Stimulated activated CD4-positive, alpha-beta T cell treated with anti-CD3 and anti-CD28 coated beads, Interleukin-1b, Interleukin-23, amount 100 ng/mL, for 24 hours (primary cell): ENCODE data around the gene FOXJ1.

Experiments
- DNase-seq, 4 experiments: peaks; one replicate each; pipeline ENCODE4 v3.0.0-alpha.2; 2020; ENCODE audit warnings: low read depth in 4 of 4, low spot score in 1 of 4

FOXJ1 gene

DNA sequence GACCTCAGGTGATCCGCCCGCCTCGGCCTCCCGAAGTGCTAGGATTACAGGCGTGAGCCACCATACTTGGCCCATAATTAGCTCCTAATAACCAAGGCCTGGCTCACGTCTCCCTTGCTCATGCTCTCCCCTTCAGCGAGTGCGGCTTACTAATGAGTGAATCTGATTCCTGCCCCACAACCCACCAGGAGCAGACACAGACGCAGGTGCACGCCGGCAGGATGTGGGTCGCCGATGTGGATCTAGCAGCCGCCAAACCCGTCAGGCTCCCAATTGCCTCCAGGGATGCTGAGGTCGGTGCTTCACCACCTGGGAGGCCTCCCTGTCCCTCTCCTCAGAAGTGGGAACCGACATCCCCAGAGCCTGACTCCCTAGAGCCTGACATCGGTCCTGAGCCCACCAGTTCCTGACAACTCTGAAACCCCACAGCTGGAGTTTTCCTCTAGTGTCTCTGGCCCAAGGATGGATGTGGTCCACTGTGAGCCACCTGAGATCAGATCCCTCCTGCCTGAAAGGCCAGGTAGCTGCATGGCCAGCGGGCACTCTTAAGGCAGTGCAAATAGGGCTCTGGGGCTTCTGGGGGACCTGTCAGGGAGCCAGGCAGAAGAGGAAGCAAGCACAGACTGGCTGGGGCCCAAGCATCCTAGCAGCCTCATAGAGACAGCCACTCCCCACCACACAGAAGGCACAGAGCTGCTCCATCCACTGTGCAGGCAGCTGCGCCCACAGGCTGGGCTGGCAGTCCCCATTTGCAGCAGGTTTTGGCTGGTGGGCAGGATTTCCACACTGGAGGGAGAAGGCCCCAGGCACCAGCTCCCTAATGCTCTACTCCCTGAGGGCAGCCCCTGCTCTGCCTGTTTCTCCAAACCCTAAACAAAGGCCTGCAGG is 48.3 kb downstream of the FOXJ1 start:
- DNase-seq, result no peak

DNA sequence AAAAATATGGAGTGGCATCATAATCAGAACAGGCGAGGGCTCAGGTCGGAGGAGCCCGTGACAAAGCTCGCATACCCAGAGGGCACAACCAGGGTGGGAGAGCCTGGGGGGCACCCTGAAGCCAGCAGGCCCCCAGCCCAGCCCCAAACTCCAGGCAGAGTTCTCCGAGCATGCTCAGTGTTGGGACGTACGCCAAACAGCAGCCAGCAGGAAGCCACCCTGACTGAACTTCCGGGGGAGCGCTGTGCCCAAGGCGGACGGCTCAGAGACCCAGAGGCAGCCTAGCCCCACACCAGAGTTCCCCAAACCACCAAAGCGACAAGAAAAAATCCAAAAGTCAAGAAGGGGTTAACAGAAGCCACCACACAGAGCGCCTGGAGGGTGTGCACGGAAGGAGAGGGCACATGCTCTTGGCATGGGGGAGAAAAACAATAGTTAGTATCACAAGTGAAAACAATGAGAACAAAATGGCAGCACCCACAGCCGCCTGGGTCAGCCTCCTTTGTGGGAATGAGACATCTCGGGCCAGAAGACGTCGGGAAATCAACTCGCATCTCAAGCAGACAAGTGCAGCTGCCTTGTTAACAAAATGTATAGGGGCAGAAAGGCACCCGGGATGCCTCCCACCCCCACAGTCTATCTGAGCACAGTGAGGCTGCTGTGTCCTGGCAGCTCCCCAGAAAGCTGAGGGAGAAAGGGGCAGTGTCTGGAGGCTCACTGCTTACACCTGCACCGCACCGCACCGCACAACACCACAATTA is 49.3 kb downstream of the FOXJ1 start:
- DNase-seq, result no peak

DNA sequence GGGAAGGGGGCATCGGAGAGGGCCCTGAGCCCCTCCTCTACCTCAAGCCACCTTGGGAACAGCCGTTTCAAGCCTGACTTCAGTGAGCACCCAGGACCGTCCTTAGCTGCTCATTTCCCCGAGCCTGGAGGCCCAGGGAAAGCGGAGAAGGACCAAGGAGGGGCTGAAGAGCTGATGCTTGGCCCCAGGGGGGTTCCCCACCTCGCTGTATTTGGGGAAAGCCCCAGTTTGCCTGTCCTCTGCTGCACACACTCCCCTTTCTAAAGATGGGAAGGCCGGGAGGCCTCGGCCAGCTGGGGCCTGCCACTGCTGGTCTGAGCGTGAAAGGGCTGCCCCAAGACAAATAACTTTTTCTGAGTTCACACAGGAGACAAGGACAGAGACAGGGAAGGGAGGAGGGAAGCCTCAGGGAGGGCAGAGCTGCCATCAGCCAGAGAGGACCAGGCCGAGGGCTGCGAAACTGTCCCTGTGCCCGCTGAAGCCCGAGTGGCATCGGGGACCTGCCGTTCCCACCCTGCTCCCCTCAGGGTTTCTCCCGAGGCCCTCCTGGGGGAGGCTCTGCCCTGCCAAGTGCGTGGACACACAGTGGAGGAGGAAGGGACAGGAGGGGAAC is 50.4 kb downstream of the FOXJ1 start:
- no peak for DNase-seq

DNA sequence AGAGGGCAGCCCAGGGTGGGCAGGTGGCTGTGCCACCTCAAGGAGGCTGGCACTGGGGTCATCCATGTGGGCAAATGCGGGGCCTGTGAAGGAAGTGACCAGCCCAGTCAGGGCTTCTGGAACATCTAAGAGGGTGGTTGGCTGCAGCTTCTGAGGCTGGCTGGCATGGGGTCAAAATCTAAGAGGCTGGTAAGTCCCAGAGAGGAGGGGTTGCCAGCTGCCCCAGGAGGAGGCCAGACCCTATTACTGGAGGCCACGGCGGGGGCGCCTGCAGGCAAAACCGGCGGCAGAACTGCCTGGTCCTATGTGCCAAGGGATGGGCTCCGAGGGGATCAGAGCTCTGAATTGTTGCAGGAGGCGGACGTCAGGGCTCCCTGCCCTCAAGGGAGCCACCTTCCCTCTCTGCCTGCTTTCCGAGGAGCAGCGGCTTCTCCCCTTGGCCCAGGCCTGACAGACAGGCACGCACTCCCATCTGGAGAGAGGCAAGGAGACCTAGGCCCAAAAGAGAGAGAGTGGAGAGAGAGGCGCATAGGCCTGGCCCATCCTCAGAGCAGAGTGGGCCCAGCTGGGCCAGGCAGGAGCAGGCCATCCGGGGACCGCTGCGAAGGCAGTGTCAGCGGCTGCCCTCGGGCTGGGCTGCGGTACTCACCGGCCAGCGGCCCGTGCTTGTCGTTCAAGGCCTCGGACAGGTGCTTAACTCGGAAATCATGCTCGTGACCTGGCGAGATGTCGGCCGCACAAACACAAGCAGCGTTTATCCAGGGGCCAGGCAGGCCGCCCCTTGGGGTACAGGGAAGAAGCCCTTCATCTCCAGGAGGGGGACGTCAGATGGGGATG is 51.1 kb downstream of the FOXJ1 start:
- no peak for DNase-seq

DNA sequence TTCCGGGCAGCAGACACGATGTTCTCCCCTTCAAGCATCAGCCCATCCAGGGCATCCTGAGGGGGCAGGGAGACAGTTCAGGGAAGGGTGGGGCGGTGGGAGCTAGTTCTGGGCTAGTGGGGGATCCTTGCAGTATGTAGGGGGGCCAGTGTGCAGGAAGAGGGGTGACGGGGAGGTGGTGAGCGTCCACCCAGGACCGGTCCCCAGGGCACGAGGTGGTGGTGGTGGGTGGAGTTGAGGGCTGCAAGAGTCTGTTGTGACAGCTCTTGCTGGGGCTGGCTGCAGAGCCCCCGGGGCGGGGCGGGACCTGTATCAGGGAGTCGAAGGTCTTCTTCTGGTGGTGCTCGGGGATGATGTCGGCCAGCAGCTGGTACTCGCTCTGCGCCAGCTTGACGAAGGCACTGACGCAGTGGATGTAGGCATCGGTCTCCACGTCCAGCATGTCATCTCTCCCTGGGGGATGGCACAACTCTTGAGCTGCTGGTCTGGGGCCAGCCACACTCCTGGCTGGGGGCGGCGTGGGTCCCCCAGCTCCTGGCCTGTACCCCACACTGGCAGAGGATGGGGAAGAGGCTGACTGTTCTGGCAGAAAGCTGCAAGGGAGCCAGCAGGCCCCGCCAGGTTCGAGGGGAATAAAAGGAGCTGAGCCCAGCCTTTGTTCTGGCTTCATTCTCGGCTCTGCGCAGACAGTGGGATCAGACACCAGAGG is 52.0 kb downstream of the FOXJ1 start:
- DNase-seq, result no peak

- DNase-seq, result no peak
Observed at GRCh38 chr17:76088041-76088867, 52.8 kb downstream of the FOXJ1 start.

- no peak for DNase-seq
Observed at GRCh38 chr17:76087531-76087930, 53.5 kb downstream of the FOXJ1 start.

GRCh38 chr17:76086384-76086783 is 54.7 kb downstream of the FOXJ1 start:
- no peak for DNase-seq
